ENCODE results near the gene LEP. TPM values are rescaled to one million over a fixed set of nuclear protein-coding genes. Genes with fewer than 3 reads are reported as not detected.

LEP gene
- total and polyA plus RNA-seq, 2 of the 8 experiments (the other 6 are each of a cell fraction or from before 2014, with no cell fraction given): not detected

DNA sequence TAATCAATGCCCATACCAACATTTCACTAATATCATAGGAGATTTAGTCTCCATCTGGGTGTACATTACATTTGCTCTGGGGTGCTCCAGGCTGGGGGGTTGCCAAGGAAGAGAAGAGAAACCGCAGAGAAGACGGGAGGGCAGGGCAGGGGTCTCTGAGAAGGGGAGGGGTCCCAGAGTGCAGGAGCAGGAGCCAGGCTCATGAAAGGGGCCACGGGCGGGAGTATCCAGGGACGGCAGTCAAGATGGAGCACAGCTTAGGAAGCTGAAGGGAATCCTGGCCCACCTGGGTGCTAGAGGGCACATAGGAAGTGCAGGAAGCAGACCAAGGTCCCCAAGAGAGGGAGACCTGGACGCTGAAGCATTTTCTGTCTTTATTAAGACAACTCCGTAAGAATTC, 2.2 kb downstream of the LEP start:
- Histone ChIP-seq H4K8ac (ENCODE audit: extremely low read depth, insufficient read depth, low read length) (no peak overlapping the region), H3K27ac (ENCODE audit: low read depth, low read length) (no peak overlapping the region), H3K36me3 (ENCODE audit: control insufficient read depth in 2 of 4, insufficient read depth in 4 of 4, low read length in 3 of 4) (no peaks in the 10 kb centered on the region), H3K4me1 (replicated peaks in 1 of 4; ENCODE audit: control insufficient read depth in 3 of 4, insufficient read depth in 4 of 4, low read length in 3 of 4) (no peaks in the 10 kb centered on the region), H3K4ac (replicated peaks; ENCODE audit: insufficient read length, low read depth, low read length) (no peak overlapping the region), H2BK12ac (ENCODE audit: low read depth, low read length) (no peak overlapping the region), H3K27me3 (replicated peaks in 1 of 4; ENCODE audit: control insufficient read depth in 3 of 4, extremely low read depth in 1 of 4, insufficient read depth in 3 of 4, low read length in 3 of 4) (no peaks in the 10 kb centered on the region; a peak in 1 of 7 replicates), H3K4me2 (ENCODE audit: insufficient read depth in 1 of 2, low read depth in 2 of 2, low read length in 2 of 2) (no peak overlapping the region), H2BK5ac (ENCODE audit: low read depth, low read length) (no peak overlapping the region), H3K56ac (replicated peaks; ENCODE audit: insufficient read length, low read depth, low read length) (no peak overlapping the region), H3K9me3 (ENCODE audit: insufficient read depth in 2 of 2, low read depth in 1 of 2, low read length in 1 of 2) (peaks cover 2 to 9% of the 10 kb centered on the region in 2 experiments; a peak in 2 of 4 replicates), H2BK15ac (ENCODE audit: low read length) (no peak overlapping the region), H2AFZ (ENCODE audit: low read length) (no peak overlapping the region), H2AK5ac (ENCODE audit: low read depth, low read length) (no peak overlapping the region), H4K20me1 (replicated peaks in 1 of 2; ENCODE audit: control insufficient read depth in 1 of 2, insufficient read depth in 2 of 2, low read length in 2 of 2) (no peaks in the 10 kb centered on the region), H3K14ac (ENCODE audit: insufficient read length) (no peak overlapping the region), H3K4me3 (ENCODE audit: extremely low read depth in 1 of 4, insufficient read depth in 2 of 4, low read depth in 3 of 4, low read length in 4 of 4) (no peak overlapping the region), H3K18ac (ENCODE audit: extremely low read depth, low read length) (no peak overlapping the region), H3K23ac (ENCODE audit: insufficient read length) (no peak overlapping the region), H4K91ac (replicated peaks; ENCODE audit: insufficient read length, low read length) (no peak overlapping the region), H3K79me1 (ENCODE audit: low read depth, low read length) (no peaks in the 10 kb centered on the region), H3K79me2 (ENCODE audit: control insufficient read depth in 1 of 2, insufficient read depth in 2 of 2, low read length in 2 of 2) (no peaks in the 10 kb centered on the region), H4K5ac (ENCODE audit: insufficient read length, low read depth, low read length) (no peak overlapping the region), H3K23me2 (ENCODE audit: low read depth, low read length) (no peaks in the 10 kb centered on the region; the same call in 1 of the 2 replicates), H3K9ac (replicated peaks in 1 of 4; ENCODE audit: extremely low read depth in 1 of 4, low read depth in 3 of 4, low read length in 3 of 4) (no peak overlapping the region), H2BK20ac (ENCODE audit: low read length) (no peak overlapping the region), H2BK120ac (replicated peaks; ENCODE audit: low read depth, low read length) (no peak overlapping the region)
- FAIRE-seq (no peak), DNase-seq (ENCODE audit: low read depth in 1 of 2, low spot score in 2 of 2) (no peak)
- ChIA-PET POLR2A (ENCODE audit: partially characterized antibody) (interaction anchor here (1.5 kb wide), 1 partner anchor 10 kb away, joined by 3 read pairs; no protein-coding TSS in a partner anchor), CTCF (ENCODE audit: partially characterized antibody) (interaction anchor here (0.8 to 1.0 kb wide), 3 partner anchors 16 to 80 kb away, joined by 3 to 5 read pairs (median 5); no protein-coding TSS in a partner anchor)
- WGBS, 2 experiments (ENCODE audit: extremely low coverage in 1 of 2, insufficient coverage in 1 of 2, insufficient read length in 1 of 2, insufficient replicate concordance in 2 of 2, low coverage in 1 of 2, low lambda C conversion rate in 2 of 2, missing lambda C conversion rate in 1 of 2): 86% methylated on average over 7 of the region's 7 CpGs; no CpG with 5 or more reads in 1 of the 2 experiments
- no peak for TF ChIP-seq SP2 (IDR thresholded peaks at IDR 0.05; ENCODE audit: low read length)
